Lung (tissue), 12 donors: ENCODE data around the gene CCR9. TPM values are rescaled to one million over a fixed set of nuclear protein-coding genes. Genes with fewer than 3 reads are reported as not detected.

ENCODE experiments used
- ATAC-seq: fragments of 200-7000 bp; cut with Tn5 transposase; one replicate; pipeline ENCODE4 v1.9.1; 2020; ENCODE audit warnings: moderate number of reproducible peaks; ENCODE audit not compliant: insufficient read depth, low FRiP score
- DNase-seq, 3 donors: peaks; one replicate each; pipeline ENCODE4 v3.0.0-alpha.2; 2013 to 2017
- H3K27ac ChIP-seq, 2 donors: one replicate each; pipeline ENCODE4 v1.5.1; 2013; ENCODE audit warnings: mild to moderate bottlenecking in 2 of 2, moderate library complexity in 2 of 2, control low read depth in 1 of 2, inconsistent platforms in 1 of 2, low read depth in 1 of 2, low read length in 1 of 2
- H3K27me3 ChIP-seq, 3 donors: one replicate each; pipeline ENCODE4 v1.5.1; 2013; ENCODE audit warnings: low read length in 2 of 3; ENCODE audit not compliant: control insufficient read depth in 3 of 3, insufficient read depth in 3 of 3
- H3K36me3 ChIP-seq, 4 donors: one replicate each; pipeline ENCODE4 v1.5.1; 2013; ENCODE audit warnings: low read length in 4 of 4, mild to moderate bottlenecking in 1 of 4, moderate library complexity in 1 of 4; ENCODE audit not compliant: control insufficient read depth in 4 of 4, insufficient read depth in 4 of 4
- H3K4me1 ChIP-seq, 5 donors: one replicate each; pipeline ENCODE4 v1.5.1; 2013; ENCODE audit warnings: low read length in 5 of 5, mild to moderate bottlenecking in 2 of 5, moderate library complexity in 1 of 5; ENCODE audit not compliant: control insufficient read depth in 5 of 5, insufficient read depth in 5 of 5
- H3K4me3 ChIP-seq: one replicate; pipeline ENCODE4 v1.5.1; 2013; ENCODE audit warnings: mild to moderate bottlenecking, control low read depth, moderate library complexity
- H3K9ac ChIP-seq, 2 donors: one replicate each; pipeline ENCODE4 v1.5.1; 2013; ENCODE audit warnings: low read length in 2 of 2, control low read depth in 1 of 2; ENCODE audit not compliant: insufficient read depth in 1 of 2
- H3K9me3 ChIP-seq, 4 donors: one replicate each; pipeline ENCODE4 v1.5.1; 2013; ENCODE audit warnings: low read length in 3 of 4, mild to moderate bottlenecking in 1 of 4, moderate library complexity in 1 of 4; ENCODE audit not compliant: control insufficient read depth in 4 of 4, insufficient read depth in 3 of 4
- WGBS, 2 donors: extraction: QIAGEN DNeasy Blood & Tissue Kit; methylation state at CpG; one replicate each; pipeline ENCODE4 v1.1.7; 2013; 5-methylcytosine and 5-hydroxymethylcytosine counted together
- polyA plus RNA-seq, 2 donors: library from polyadenylated mRNA; stranded (reverse); fragments of 200-250 nt; gene quantifications; one replicate each; pipeline ENCODE4 v1.2.1, GENCODE V29; 2013
- total RNA-seq, 2 donors: library from RNA; depleted of rRNA in 1 of 2; stranded (reverse); fragments of >200 nt in 1 of 2; gene quantifications; one replicate each; pipeline ENCODE4 v1.2.1, GENCODE V29; 2014 to 2021
- TF ChIP-seq, protein P1 (sequence below): IDR thresholded peaks from 2 replicates; pipeline ENCODE4 v1.5.1; 2012; ENCODE audit warnings: mild to moderate bottlenecking; ENCODE audit errors: control extremely low read depth, extremely low read depth
- donor health status: control.
- donor health status: control.
- donor health status: Bipolar disorder and iron deficiency.
- donor health status: healthy.
- donor health status: DM: yes; HTN: yes; CAD: no.

The CCR9 gene
- total and polyA plus RNA-seq, 4 donors = 0.09 to 0.46 TPM; not detected in 2

DNA sequence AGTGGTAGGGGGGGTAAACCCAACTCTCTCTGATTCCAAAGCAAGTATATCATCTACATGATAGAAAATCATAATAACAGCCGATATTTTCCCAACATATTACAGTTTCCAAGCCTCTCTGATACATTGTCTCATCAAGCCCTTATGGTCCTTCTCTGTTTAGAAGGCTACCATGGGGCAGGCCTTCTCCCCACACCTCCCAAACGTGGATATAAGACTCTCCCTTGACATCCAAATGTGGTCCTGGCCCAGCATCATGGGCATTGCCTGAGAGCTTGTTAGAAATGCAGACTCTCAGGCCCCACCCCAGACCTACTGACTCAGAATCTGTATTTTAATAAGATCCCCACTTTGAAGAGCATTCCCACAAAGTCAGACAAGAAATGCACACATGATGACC is 17.7 kb upstream of the CCR9 start:
- Histone ChIP-seq H3K27me3 (no peaks in the 10 kb centered on the region), H3K4me3 (no peak overlapping the region), H3K36me3 (no peaks in the 10 kb centered on the region), H3K27ac (no peak overlapping the region), H3K4me1 (peaks cover 0 to 5% (median 0%) of the 10 kb centered on the region in 5 donors), H3K9ac (no peak overlapping the region), H3K9me3 (peaks cover 0 to under 1% (median 0%) of the 10 kb centered on the region in 4 donors)
- no peak for ATAC-seq
- TF ChIP-seq, protein P1, sequence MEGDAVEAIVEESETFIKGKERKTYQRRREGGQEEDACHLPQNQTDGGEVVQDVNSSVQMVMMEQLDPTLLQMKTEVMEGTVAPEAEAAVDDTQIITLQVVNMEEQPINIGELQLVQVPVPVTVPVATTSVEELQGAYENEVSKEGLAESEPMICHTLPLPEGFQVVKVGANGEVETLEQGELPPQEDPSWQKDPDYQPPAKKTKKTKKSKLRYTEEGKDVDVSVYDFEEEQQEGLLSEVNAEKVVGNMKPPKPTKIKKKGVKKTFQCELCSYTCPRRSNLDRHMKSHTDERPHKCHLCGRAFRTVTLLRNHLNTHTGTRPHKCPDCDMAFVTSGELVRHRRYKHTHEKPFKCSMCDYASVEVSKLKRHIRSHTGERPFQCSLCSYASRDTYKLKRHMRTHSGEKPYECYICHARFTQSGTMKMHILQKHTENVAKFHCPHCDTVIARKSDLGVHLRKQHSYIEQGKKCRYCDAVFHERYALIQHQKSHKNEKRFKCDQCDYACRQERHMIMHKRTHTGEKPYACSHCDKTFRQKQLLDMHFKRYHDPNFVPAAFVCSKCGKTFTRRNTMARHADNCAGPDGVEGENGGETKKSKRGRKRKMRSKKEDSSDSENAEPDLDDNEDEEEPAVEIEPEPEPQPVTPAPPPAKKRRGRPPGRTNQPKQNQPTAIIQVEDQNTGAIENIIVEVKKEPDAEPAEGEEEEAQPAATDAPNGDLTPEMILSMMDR = no peak
- WGBS, 2 donors = 76 to 81% methylated on average over 2 of the region's 2 CpGs
- DNase-seq = no peak

DNA sequence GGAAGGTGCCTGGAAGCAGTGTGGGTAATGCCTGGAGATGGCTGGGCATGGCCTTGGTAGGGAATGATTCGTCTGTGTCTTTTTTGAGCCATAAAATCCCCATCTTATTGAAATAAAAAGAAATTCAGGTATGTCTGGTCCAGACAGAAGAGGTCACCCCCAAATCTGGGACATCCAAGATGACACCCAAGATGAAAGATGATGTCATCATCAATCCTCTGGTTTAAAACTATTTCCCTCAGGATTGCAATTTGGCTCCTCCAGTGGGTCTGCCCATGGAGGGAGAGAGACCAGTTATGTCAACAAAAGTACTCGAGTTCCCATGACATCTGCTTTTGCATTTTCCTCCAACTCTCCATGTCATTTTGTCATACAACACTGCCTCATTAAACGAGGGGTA is 16.7 kb upstream of the CCR9 start:
- 55 to 65% methylated on average over 3 of the region's 3 CpGs for WGBS, 2 donors
- TF ChIP-seq, protein P1 = no peak
- ATAC-seq = no peak

DNA sequence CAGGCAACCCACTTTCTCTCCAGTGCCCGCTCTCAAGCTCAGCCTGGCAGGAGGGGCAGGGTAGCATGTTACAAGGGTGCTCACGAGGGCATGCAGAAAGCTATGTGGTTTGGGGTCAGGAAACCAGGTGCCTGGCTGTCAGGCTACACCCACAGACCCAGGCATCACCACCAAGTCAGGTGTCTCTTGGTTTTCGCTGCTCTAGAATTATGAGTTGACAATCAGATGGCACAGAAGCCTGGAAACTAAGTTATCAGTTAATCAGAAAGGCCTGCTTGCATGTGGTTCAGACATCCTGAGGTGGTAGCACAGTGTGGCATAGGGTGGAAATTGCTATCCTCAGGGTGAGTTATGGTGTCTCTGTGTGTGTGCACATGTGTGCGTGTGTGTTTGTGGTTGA is 16.2 kb upstream of the CCR9 start:
- H3K9ac ChIP-seq = no peak overlapping the region
- no peaks in the 10 kb centered on the region for H3K36me3 ChIP-seq
- no peak overlapping the region for H3K27ac ChIP-seq
- H3K27me3 ChIP-seq = no peaks in the 10 kb centered on the region
- H3K4me3 ChIP-seq = no peak overlapping the region
- H3K4me1 ChIP-seq = peaks cover 0 to 4% (median 0%) of the 10 kb centered on the region in 5 donors
- TF ChIP-seq, protein P1 = no peak
- ATAC-seq = no peak
- no peak for DNase-seq
- no peaks in the 10 kb centered on the region for H3K9me3 ChIP-seq
- 51 to 66% methylated on average over 4 of the region's 4 CpGs for WGBS, 2 donors

More for the DNA sequence above, 16.7 kb upstream of the CCR9 start:
- Histone ChIP-seq H3K36me3 (no peaks in the 10 kb centered on the region), H3K9me3 (no peaks in the 10 kb centered on the region), H3K9ac (no peak overlapping the region), H3K27me3 (no peaks in the 10 kb centered on the region), H3K4me3 (no peak overlapping the region), H3K4me1 (peaks cover 0 to 5% (median 0%) of the 10 kb centered on the region in 5 donors), H3K27ac (no peak overlapping the region)
- DNase-seq = no peak

DNA sequence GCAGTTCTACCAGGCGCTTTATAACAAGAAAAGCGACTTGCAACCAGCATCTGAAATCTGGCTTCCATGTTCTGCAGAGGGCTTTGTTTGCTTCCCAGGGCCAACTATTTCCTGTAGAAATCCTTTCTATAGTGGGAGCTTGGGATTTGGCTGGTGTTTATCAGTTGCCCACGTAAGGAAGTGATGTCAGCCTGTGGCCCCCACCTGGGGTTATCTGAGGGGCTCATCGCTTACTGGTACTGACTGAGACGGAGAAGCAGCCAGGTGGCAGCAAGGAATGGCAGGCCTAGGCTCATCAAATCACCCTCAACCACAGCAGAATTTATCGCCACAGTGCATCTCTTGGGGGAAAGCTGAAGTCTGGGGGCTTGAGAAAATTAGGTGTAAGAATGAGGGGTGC is 14.6 kb upstream of the CCR9 start:
- Histone ChIP-seq H3K27me3 (no peaks in the 10 kb centered on the region), H3K27ac (no peak overlapping the region), H3K4me1 (peaks cover 0 to 1% (median 0%) of the 10 kb centered on the region in 5 donors), H3K4me3 (no peak overlapping the region), H3K36me3 (no peaks in the 10 kb centered on the region), H3K9me3 (no peaks in the 10 kb centered on the region), H3K9ac (no peak overlapping the region)
- WGBS, 2 donors = 75 to 83% methylated on average over 6 of the region's 6 CpGs
- DNase-seq (no peak), ATAC-seq (no peak)
- TF ChIP-seq, protein P1 = no peak
